22Rv1 (cell line): ENCODE data around the gene KANSL1.

Experiments used
- ZFX ChIP-seq: fragments of 450-650 bp; IDR thresholded peaks from 2 replicates; pipeline ENCODE4 v1.6.1; 2017; ENCODE audit warnings: antibody characterized with exemption, borderline replicate concordance
- TF ChIP-seq, protein P1 (sequence below): fragments of 450-650 bp; IDR thresholded peaks from 2 replicates; pipeline ENCODE4 v1.5.1; 2017; ENCODE audit warnings: mild to moderate bottlenecking

DNA sequence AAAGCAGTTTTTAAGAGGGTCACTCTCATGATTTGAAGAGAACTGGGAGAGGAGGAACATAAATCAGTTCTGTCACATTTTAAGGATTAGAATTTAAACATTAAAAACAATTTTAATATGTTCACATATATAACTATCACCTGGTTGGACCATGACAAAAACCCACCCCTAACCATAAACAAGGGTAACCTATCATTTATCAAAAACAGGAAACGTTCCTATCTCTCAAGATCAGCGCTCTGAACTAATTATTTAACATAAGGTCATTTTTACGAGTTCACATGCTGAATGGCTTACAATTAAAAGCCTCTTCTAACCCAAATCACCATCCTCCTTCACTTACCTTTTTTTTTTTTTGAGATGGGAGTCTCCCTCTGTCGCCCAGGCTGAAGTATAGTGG is 45.0 kb downstream of the KANSL1 start:
- TF ChIP-seq, protein P1, sequence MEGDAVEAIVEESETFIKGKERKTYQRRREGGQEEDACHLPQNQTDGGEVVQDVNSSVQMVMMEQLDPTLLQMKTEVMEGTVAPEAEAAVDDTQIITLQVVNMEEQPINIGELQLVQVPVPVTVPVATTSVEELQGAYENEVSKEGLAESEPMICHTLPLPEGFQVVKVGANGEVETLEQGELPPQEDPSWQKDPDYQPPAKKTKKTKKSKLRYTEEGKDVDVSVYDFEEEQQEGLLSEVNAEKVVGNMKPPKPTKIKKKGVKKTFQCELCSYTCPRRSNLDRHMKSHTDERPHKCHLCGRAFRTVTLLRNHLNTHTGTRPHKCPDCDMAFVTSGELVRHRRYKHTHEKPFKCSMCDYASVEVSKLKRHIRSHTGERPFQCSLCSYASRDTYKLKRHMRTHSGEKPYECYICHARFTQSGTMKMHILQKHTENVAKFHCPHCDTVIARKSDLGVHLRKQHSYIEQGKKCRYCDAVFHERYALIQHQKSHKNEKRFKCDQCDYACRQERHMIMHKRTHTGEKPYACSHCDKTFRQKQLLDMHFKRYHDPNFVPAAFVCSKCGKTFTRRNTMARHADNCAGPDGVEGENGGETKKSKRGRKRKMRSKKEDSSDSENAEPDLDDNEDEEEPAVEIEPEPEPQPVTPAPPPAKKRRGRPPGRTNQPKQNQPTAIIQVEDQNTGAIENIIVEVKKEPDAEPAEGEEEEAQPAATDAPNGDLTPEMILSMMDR: no peak
- no peak for TF ChIP-seq ZFX
